Activated CD4-positive, alpha-beta T cell treated with anti-CD3 and anti-CD28 coated beads, Interleukin-2, amount 50 U/mL, for 24 hours (primary cell): ENCODE data around the gene CRHR1.

ENCODE experiments used
- DNase-seq, 2 donors: peaks; one replicate each; pipeline ENCODE4 v3.0.0-alpha.2; 2020; ENCODE audit warnings: low read depth in 1 of 2, low spot score in 1 of 2

Gene CRHR1

DNA sequence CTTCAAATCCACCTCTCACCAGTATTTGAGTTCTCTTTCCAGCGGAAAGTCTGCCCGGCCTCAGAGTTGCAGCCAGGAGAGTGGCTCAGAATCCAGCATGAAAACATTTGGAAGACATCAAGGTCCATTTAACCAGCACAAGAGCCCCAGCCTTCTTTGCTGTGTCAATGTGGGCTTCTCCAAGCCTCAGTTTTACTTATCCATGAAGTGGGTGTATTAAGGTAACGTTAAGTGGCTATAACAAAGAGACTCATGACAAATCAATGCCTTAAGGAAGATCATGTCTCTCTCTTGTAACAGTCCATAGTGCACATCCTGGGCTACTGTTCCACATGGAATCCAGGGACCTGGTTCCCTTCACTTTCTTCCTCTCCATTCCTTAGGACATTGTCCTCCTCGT is 59.6 kb downstream of the CRHR1 start:
- DNase-seq: no peak

DNA sequence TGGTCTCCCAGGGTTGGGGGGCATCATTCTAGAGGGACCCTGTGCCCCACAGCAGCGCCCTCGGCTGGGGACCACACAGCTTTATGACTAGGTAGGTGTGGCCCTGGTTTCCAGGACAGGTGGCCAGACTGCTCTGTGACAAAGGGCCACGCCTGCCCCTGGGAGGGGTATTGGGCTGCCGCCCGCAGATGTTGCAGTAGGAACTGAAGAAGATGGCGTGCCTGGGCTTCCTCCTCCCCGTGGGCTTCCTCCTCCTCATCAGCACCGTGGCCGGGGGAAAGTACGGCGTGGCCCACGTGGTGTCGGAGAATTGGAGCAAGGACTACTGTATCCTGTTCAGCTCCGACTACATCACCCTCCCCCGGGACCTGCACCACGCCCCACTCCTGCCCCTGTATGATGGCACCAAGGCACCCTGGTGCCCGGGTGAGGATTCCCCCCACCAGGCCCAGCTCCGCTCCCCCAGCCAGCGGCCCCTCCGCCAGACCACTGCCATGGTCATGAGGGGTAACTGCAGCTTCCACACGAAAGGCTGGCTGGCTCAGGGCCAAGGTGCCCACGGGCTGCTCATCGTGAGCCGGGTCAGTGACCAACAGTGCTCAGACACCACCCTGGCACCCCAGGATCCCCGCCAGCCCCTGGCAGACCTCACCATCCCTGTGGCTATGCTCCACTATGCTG is 60.7 kb downstream of the CRHR1 start, which contains the start of gene SPPL2C:
TSS of gene SPPL2C (plus strand) at position 187 of the 681 bp plus-strand sequence. CDS start at position 213, 26 bp downstream.
- DNase-seq: no peak

DNA sequence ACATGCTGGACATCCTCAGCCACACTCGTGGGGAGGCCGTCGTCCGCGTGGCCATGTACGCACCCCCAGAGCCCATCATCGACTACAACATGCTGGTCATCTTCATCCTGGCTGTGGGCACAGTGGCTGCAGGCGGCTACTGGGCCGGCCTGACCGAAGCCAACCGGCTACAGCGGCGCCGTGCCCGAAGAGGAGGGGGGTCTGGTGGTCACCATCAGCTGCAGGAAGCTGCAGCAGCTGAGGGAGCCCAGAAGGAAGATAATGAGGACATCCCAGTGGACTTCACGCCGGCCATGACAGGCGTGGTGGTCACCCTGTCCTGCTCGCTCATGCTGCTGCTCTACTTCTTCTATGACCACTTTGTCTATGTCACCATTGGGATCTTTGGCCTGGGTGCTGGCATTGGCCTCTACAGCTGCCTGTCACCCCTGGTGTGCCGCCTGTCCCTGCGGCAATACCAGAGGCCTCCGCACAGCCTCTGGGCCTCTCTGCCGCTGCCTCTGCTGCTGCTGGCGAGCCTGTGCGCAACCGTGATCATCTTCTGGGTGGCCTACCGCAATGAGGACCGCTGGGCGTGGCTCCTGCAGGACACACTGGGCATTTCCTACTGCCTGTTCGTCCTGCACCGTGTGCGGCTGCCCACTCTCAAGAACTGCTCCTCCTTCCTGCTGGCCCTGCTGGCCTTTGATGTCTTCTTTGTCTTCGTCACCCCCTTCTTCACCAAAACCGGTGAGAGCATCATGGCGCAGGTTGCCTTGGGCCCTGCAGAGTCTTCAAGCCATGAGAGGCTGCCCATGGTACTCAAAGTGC is 61.5 kb downstream of the CRHR1 start:
- DNase-seq: no peak

GRCh38 chr17:45846223-45846622 is 62.1 kb downstream of the CRHR1 start:
- no peak for DNase-seq

DNA sequence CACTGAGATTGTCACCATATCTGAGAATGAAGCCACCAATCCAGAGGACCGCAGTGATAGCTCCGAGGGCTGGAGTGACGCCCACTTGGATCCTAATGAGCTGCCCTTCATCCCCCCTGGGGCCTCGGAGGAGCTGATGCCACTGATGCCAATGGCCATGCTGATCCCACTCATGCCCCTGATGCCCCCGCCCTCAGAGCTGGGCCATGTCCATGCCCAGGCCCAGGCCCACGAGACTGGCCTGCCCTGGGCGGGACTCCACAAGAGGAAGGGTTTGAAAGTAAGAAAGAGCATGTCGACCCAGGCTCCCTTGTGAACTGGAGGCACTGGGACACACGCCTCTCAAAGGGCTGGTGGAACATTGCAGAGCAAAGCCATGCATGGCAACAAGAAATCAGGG is 62.5 kb downstream of the CRHR1 start:
- DNase-seq: no peak

DNA sequence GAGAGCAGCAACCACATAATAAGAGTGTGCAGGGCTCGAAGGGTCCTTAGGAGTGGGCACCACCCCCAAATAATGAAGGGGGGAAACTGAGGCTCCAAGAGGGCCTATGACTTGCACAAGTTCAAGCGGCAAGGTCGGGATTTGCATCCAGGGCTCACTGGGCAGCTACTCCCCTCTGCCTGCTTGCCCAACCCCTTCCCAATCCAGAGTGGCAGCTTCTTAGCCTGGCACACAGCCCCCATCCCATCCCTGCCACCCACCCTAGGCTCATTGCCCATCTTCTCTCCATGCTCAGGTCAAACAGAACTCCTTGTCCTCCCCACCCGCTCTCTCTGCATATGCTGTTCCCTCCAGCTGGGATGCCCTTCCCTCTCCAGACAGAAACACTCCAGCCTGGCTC is 63.0 kb downstream of the CRHR1 start:
- no peak for DNase-seq

GRCh38 chr17:45847747-45848146 is 63.6 kb downstream of the CRHR1 start:
- DNase-seq: no peak

DNA sequence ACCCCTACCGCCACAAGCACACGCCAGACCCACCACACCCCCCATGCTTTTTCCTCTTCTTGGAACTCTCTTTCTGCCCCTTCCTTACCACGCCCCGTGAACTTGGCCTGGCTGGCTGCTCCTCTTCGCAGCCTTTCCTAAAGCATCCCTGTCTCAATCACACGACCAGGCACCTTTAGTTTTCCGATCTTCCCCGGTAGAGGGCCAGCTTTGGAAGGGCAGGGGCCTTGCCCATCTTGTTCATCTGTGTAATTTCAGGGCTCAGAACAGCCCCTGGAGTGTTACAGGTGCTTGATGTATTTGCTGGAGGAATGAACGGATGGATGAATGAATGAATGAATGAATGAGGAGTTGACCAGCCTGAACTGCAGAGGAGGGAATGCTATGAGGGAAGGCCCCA is 64.3 kb downstream of the CRHR1 start:
- no peak for DNase-seq

DNA sequence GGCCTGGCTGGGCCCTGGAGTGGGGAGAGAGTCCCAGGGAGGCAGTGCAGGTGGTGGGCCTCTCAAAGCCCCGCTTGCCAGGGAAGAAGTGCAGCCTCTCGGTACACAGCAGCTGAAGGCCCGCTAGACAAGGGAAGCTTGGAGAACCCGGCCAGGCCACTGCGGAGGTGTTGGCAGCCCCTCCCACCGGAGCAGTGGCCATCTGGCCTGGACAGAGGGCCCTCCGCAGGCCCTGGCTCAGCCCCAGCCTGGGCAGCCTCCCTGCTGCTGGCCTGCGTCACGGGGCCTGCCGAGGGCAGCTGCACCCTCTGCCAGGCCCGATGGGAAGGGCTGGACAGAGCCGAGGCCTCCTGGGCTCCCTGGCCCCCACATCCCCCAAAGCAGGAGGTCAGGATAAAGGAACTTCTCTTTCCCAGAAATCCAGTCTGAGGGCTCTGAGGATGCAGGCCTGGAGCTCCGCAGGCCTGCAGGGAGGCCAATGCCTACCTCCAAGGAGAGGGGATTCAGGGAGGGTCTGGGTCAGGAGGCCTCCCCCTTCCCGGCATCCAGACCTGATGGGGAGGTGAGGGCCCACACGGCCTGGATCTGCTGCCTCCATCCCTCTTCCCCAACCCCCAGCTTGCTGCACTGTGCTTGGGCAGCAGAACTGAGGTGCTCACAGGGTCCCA is 64.9 kb downstream of the CRHR1 start:
- no peak for DNase-seq

DNA sequence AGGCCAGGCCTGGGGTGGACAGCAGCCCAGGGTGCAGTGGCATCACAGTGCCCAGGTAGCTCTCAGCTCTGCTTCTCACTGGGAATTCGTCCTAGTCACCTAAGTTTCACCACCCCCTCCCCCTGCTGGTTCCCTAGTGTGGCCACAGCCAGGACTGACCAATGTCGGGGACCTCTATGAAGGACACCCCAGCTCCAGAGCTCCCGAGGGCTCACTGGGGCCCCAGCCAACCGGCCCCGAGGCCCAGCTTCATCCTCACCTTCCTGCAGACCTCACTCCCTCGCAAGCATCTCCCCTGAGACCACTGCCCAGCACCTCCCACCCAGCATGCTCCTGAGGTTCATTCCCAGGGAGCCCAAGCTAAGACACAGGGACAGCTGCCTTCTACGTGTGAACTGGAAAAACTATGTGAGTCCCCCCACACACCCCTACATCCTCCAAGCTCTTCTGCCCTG is 65.4 kb downstream of the CRHR1 start:
- no peak for DNase-seq

DNA sequence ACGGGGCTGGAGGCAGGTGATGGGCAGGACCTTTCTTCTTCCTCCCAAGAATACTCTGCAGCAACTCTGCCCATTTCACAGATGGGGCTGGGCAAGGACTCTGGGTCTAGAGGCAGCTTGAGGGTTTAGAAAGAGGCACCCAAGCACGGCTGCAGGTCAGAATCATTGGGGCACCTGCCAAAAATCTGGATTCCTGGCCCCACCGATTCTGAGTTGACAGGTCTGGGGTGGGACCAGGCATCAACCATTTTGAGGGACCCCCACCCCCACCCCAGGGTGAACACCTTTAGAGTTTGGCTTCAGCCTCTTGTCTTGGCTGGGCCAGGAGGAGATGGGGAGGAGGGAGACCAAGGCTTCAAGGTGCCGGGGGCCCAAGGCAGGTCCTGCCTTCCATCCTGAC is 65.9 kb downstream of the CRHR1 start:
- no peak for DNase-seq

- no peak for DNase-seq
These were observed 66.3 kb downstream of the CRHR1 start for GRCh38 chr17:45850468-45850867.

- DNase-seq: no peak
These were observed 66.9 kb downstream of the CRHR1 start for GRCh38 chr17:45851022-45851421.

DNA sequence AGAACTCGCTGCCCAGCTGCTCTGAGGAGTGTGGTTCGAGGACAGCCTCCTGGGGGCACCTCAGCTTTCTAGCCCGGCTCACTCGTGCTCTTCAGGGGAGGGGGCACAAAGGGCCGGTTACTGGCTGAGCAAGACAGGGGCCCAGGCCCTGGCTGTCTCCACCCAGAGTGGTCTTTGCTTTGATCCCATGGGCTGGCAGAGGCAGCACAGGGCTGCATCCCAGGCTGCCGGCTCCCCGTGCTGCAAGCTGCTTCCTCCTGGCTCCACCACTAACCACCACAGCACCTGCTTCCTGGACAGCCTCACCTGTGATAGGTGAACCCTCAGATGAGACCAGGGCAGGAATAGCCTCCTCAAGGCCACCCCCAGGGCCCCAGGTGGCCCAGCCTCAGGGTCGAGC is 67.3 kb downstream of the CRHR1 start:
- no peak for DNase-seq

DNA sequence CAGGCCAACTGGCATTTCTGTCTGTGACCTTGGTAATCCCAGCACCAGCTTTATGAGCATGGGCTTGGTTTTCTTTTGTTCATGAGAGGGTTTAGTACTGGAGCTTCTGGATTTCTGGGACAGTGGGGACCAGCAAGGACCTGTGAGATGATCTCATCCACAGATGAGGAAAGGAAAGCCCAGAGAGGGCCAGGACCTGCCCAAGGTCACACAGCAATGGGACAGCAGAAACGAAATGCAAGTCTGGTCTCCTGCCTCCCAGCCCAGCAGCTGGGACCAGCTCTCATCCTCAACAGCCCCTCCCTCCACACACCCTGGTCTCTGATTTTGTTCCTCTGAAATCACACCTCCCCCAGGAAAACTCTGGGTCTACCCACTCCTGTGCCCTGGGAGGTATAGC is 67.8 kb downstream of the CRHR1 start:
- DNase-seq: no peak

DNA sequence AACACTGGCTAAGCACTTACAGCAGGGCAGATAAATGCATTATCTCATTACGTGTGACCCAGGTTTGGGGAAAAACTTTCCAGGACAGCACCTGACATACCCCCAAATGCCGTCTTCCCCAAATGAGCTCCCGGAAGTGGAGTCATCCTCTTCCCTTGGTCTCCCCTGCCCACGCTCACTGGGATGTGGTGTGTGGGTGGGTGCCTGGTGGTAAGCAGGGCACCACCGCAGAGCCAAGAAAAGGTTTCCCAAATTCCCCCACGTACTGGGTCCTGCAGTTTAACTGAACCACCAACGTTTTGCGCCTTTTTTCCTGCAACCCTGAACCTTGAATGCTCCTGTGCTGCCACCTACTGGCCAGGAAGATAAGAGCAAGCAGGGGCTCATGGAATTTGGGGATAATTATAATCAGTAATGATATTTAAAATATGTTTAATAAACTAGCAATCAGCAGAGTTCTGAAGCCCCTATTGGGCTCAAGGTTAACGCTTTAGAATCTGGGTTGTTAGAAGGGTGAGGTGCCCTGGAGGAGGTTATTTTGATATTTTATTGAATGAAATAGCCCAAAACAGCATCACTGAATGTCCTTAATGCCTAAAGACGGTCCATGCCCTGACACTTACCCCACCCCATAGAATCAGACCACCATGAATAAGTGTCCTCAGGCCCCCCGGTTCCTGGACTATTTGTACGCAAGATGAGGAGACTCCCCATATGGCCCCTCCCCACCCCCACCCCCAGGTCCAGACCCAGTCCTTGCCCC is 68.6 kb downstream of the CRHR1 start:
- DNase-seq: peak; percentile 34 to 54

DNA sequence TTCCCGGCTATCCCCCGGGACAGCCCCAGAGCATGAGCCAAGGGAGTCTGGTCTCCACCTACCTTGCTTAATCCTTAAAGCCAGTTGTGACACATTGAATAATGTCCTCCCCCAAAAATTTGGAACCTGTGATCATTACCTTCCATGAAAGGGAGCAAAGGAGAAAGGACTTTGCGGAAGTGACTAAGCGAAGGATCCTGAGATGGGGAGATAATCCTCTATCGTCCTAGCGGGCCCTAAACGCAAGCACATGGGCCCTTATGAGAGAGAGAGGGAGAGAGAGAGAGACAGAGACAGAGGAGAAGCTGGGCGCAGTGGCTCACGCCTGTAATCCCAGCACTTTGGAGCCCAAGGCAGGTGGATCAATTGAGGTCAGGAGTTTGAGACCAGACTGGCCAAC is 70.1 kb downstream of the CRHR1 start:
- DNase-seq: no peak

- no peak for DNase-seq
These were observed 71.7 kb downstream of the CRHR1 start for GRCh38 chr17:45855691-45856336.

DNA sequence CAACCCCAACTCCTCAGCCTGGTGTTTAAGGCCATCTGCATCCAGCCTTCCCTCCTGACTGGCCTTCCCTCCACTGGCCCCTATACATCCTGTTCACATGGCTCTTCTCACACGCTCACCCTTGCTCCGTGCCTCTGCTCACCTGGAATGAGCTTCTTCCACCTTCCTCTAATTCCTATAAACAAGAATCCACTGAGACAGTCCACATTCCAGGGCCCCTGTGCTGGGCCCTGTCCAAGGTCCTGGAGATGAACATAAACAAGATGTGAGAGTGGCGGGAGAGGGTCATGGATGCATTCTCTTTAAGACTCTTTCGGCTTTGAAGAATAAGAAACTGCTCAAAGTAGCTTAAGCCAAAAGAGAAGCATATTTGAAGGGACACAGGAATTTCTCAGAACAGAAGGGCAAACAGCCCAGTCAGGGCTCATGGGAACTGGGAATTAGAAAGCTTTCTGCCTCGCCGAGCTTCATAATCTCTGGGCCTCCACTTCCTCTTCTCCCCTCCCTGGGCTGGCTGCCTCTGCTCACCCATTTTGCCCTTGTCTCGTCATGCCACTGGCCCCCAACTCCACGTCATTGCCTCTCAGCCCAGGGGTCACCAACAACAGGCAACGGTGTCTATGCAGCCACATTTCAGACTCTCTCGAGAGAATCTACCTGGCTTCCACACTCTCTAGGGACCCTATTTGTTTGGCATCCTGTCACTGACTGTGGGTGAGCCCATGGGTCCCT is 74.0 kb downstream of the CRHR1 start:
- DNase-seq: no peak

- DNase-seq: no peak
These were observed 77.0 kb downstream of the CRHR1 start for GRCh38 chr17:45861165-45861564.
